Calu3 (cell line): ENCODE data around the gene IFIH1. TPM values are rescaled to one million over a fixed set of nuclear protein-coding genes. Genes with fewer than 3 reads are reported as not detected.

Experiments used
- BruUV-seq: library from RNA; stranded (reverse); fragments of 400-500 nt; replicated peaks from 2 replicates; lab custom pipeline; 2021; lab: Mats Ljungman, UMichigan
- CTCF ChIA-PET: fragments of 300-600 bp; sonication (Branson Sonifier 250); formaldehyde crosslinking; loops from one replicate; lab custom pipeline; 2022; ENCODE audit warnings: antibody characterized with exemption; lab: Charles Lee
- DNase-seq: peaks from one replicate; pipeline ENCODE4 v3.0.0; 2022
- H3K27ac Mint-ChIP-seq: one replicate; pipeline ENCODE4 v1.8.0; 2022; ENCODE audit warnings: mixed read lengths; ENCODE audit not compliant: unreplicated experiment
- H3K27me3 Mint-ChIP-seq: one replicate; pipeline ENCODE4 v1.8.0; 2022; ENCODE audit warnings: mixed read lengths; ENCODE audit not compliant: unreplicated experiment
- H3K36me3 Mint-ChIP-seq: one replicate; pipeline ENCODE4 v1.8.0; 2022; ENCODE audit warnings: mild to moderate bottlenecking, moderate library complexity, mixed read lengths; ENCODE audit not compliant: insufficient read depth, unreplicated experiment
- H3K4me1 Mint-ChIP-seq: one replicate; pipeline ENCODE4 v1.8.0; 2022; ENCODE audit warnings: mild to moderate bottlenecking, low read depth, mixed read lengths; ENCODE audit not compliant: unreplicated experiment
- H3K4me3 Mint-ChIP-seq: one replicate; pipeline ENCODE4 v1.8.0; 2022; ENCODE audit warnings: mild to moderate bottlenecking, low read depth, moderate library complexity, mixed read lengths; ENCODE audit not compliant: unreplicated experiment
- H3K9me3 Mint-ChIP-seq: one replicate; pipeline ENCODE4 v1.8.0; 2022; ENCODE audit warnings: low read depth, mixed read lengths; ENCODE audit not compliant: unreplicated experiment
- CTCF ChIP-seq: fragments of 200-600 bp; IDR thresholded peaks from one replicate; pipeline ENCODE4 v1.8.0; 2022; ENCODE audit warnings: antibody characterized with exemption; ENCODE audit not compliant: unreplicated experiment
- intact Hi-C: fragments of 100-400 bp; cut with micrococcal nuclease; formaldehyde crosslinking; loops from one replicate; pipeline ENCODE4 v1.10.0; 2022; ENCODE audit not compliant: unreplicated experiment
- total RNA-seq: library from RNA; stranded (reverse); gene quantifications from 2 replicates; pipeline ENCODE4 v1.2.3, GENCODE V29; 2022

Gene IFIH1
- total RNA-seq, 1 experiment from 2014 or later = 63.7 TPM

GRCh38 chr2:162253435-162253834 lies 65.0 kb downstream of the IFIH1 start:
- Mint-ChIP-seq H3K27ac (no peak overlapping the region), H3K9me3 (peaks cover 4% of the 10 kb centered on the region), H3K36me3 (no peaks in the 10 kb centered on the region), H3K27me3 (no peaks in the 10 kb centered on the region), H3K4me1 (no peaks in the 10 kb centered on the region), H3K4me3 (no peak overlapping the region)
- intact Hi-C loops = no loop called here
- CTCF ChIA-PET = no interaction called here
- no peak for DNase-seq
- no TSS peak for BruUV-seq
- TF ChIP-seq CTCF = no peak

- Mint-ChIP-seq H3K27ac (no peak overlapping the region), H3K27me3 (no peaks in the 10 kb centered on the region), H3K9me3 (peaks cover 4% of the 10 kb centered on the region), H3K4me1 (no peaks in the 10 kb centered on the region), H3K36me3 (no peaks in the 10 kb centered on the region), H3K4me3 (no peak overlapping the region)
- CTCF ChIA-PET = no interaction called here
- no peak for DNase-seq
- intact Hi-C loops = no loop called here
- TF ChIP-seq CTCF = no peak
- BruUV-seq = no TSS peak
Observed at GRCh38 chr2:162252153-162252552, 66.3 kb downstream of the IFIH1 start.

- intact Hi-C loops = no loop called here
- BruUV-seq = no TSS peak
- Mint-ChIP-seq H3K4me3 (no peak overlapping the region), H3K9me3 (peaks cover 4% of the 10 kb centered on the region), H3K36me3 (no peaks in the 10 kb centered on the region), H3K27ac (no peak overlapping the region), H3K27me3 (no peaks in the 10 kb centered on the region), H3K4me1 (peaks cover 41% of the 10 kb centered on the region)
- DNase-seq = no peak
- CTCF ChIA-PET = no interaction called here
- no peak for TF ChIP-seq CTCF
Observed at GRCh38 chr2:162245781-162246180, 72.7 kb downstream of the IFIH1 start.

- Mint-ChIP-seq H3K4me3 (no peak overlapping the region), H3K27me3 (no peaks in the 10 kb centered on the region), H3K27ac (peak overlapping the region; percentile 47), H3K36me3 (no peaks in the 10 kb centered on the region), H3K9me3 (no peaks in the 10 kb centered on the region), H3K4me1 (peaks cover 41% of the 10 kb centered on the region)
- no TSS peak for BruUV-seq
- no peak for TF ChIP-seq CTCF
- DNase-seq = no peak
- intact Hi-C loops = no loop called here
- CTCF ChIA-PET = no interaction called here
Observed at GRCh38 chr2:162245061-162245460, 73.4 kb downstream of the IFIH1 start.
